GM21529 (cell line): Measurements from ENCODE around the gene MAST2.
"Not testable (repeated sequence)": the region's sequence is repeated elsewhere in the genome, so short reads cannot be mapped to it uniquely, and the experiment has no call there.

Experiments used
- ATAC-seq: cut with Tn5 transposase; IDR thresholded peaks from one replicate; pipeline ENCODE4 v1.9.1; 2021; ENCODE audit not compliant: unreplicated experiment

Gene MAST2

GRCh38 chr1:45857101-45857700 lies 53.8 kb downstream of the MAST2 start:
- ATAC-seq, result no peak

- ATAC-seq, result not testable (repeated sequence)
Observed at GRCh38 chr1:45857755-45858492, 54.5 kb downstream of the MAST2 start.

GRCh38 chr1:45859221-45859620 lies 55.8 kb downstream of the MAST2 start:
- ATAC-seq, result no peak

GRCh38 chr1:45862008-45862407 lies 58.6 kb downstream of the MAST2 start:
- no peak for ATAC-seq

GRCh38 chr1:45863218-45863617 lies 59.8 kb downstream of the MAST2 start:
- ATAC-seq, result no peak

GRCh38 chr1:45864167-45865106 lies 61.0 kb downstream of the MAST2 start:
- ATAC-seq, result no peak

GRCh38 chr1:45867697-45868348 lies 64.4 kb downstream of the MAST2 start:
- ATAC-seq, result no peak

- ATAC-seq, result no peak
Observed at GRCh38 chr1:45868861-45869260, 65.4 kb downstream of the MAST2 start.

GRCh38 chr1:45870500-45870899 lies 67.1 kb downstream of the MAST2 start:
- ATAC-seq, result no peak

GRCh38 chr1:45872173-45872801 lies 68.9 kb downstream of the MAST2 start:
- not testable (repeated sequence) for ATAC-seq

- ATAC-seq, result no peak
Observed at GRCh38 chr1:45876000-45876617, 72.7 kb downstream of the MAST2 start.

GRCh38 chr1:45877264-45877663 lies 73.9 kb downstream of the MAST2 start:
- no peak for ATAC-seq

- ATAC-seq, result no peak
Observed at GRCh38 chr1:45879885-45880598, 76.6 kb downstream of the MAST2 start.

- no peak for ATAC-seq
Observed at GRCh38 chr1:45880930-45881329, 77.5 kb downstream of the MAST2 start.

GRCh38 chr1:45883658-45884057 lies 80.2 kb downstream of the MAST2 start:
- ATAC-seq, result no peak

GRCh38 chr1:45884700-45885099 lies 81.3 kb downstream of the MAST2 start:
- ATAC-seq, result no peak

GRCh38 chr1:45886229-45886628 lies 82.8 kb downstream of the MAST2 start:
- no peak for ATAC-seq

GRCh38 chr1:45887156-45887842 lies 83.9 kb downstream of the MAST2 start:
- no peak for ATAC-seq

GRCh38 chr1:45890078-45890477 lies 86.7 kb downstream of the MAST2 start:
- ATAC-seq, result no peak
